ENCODE results near the gene OARD1. TPM values are rescaled to one million over a fixed set of nuclear protein-coding genes. Genes with fewer than 3 reads are reported as not detected.

Gene OARD1
- total RNA-seq, 1 experiment from 2014 or later = 35.0 TPM

GRCh38 chr6:41051873-41052272 is 20.3 kb downstream of the OARD1 start:
- Histone ChIP-seq H4K20me1 (ENCODE audit: insufficient read depth) (no peaks in the 10 kb centered on the region), H3K79me2 (ENCODE audit: low read depth) (no peaks in the 10 kb centered on the region), H3K36me3 (ENCODE audit: low read depth) (no peaks in the 10 kb centered on the region), H3K9me3 (ENCODE audit: insufficient read depth, low read depth) (no peaks in the 10 kb centered on the region), H3K4me2 (no peak overlapping the region), H3K4me1 (replicated peaks; ENCODE audit: insufficient read depth) (no peaks in the 10 kb centered on the region), H3K9me2 (ENCODE audit: insufficient read depth) (no peaks in the 10 kb centered on the region), H3K27ac (no peak overlapping the region), H2AFZ (no peak overlapping the region), H3F3A (ENCODE audit: insufficient read depth, low read depth) (no peaks in the 10 kb centered on the region), H3K27me3 (ENCODE audit: insufficient read depth, low read depth) (no peaks in the 10 kb centered on the region), H3K4me3 (no peak overlapping the region)
- no TSS peak for BruUV-seq (replicated peaks)
- intact Hi-C loops (cut with micrococcal nuclease; ENCODE audit: unreplicated experiment) = no loop called here
- DNase-seq = no peak
- ChIA-PET POLR2A (ENCODE audit: unreplicated experiment) (no interaction called here), CTCF (no interaction called here)
- TF ChIP-seq CTCF (conservative IDR thresholded peaks at IDR 0.05) (no peak), EZH2 (IDR thresholded peaks at IDR 0.05; ENCODE audit: low read depth) (no peak)

- Histone ChIP-seq H3K27ac (no peak overlapping the region), H2AFZ (no peak overlapping the region), H3K9me3 (ENCODE audit: insufficient read depth, low read depth) (no peaks in the 10 kb centered on the region), H3K79me2 (ENCODE audit: low read depth) (no peaks in the 10 kb centered on the region), H3F3A (ENCODE audit: insufficient read depth, low read depth) (no peaks in the 10 kb centered on the region), H3K4me3 (no peak overlapping the region), H4K20me1 (ENCODE audit: insufficient read depth) (no peaks in the 10 kb centered on the region), H3K4me1 (replicated peaks; ENCODE audit: insufficient read depth) (no peaks in the 10 kb centered on the region), H3K9me2 (ENCODE audit: insufficient read depth) (no peaks in the 10 kb centered on the region), H3K27me3 (ENCODE audit: insufficient read depth, low read depth) (no peaks in the 10 kb centered on the region), H3K36me3 (ENCODE audit: low read depth) (no peaks in the 10 kb centered on the region), H3K4me2 (no peak overlapping the region)
- intact Hi-C loops (cut with micrococcal nuclease; ENCODE audit: unreplicated experiment) = no loop called here
- POLR2A ChIA-PET (ENCODE audit: unreplicated experiment) = no interaction called here
- no peak for DNase-seq
- no TSS peak for BruUV-seq (replicated peaks)
- CTCF ChIA-PET = no interaction called here
- TF ChIP-seq EZH2 (IDR thresholded peaks at IDR 0.05; ENCODE audit: low read depth) = no peak
- no peak for TF ChIP-seq CTCF (conservative IDR thresholded peaks at IDR 0.05)
Measured at GRCh38 chr6:41050536-41050935, 21.6 kb downstream of the OARD1 start.

- intact Hi-C loops (cut with micrococcal nuclease; ENCODE audit: unreplicated experiment) = no loop called here
- TF ChIP-seq CTCF (conservative IDR thresholded peaks at IDR 0.05) (no peak), EZH2 (IDR thresholded peaks at IDR 0.05; ENCODE audit: low read depth) (no peak)
- H3K9me3 ChIP-seq (ENCODE audit: insufficient read depth, low read depth) = no peaks in the 10 kb centered on the region
- no peak overlapping the region for H2AFZ ChIP-seq
- no peak for DNase-seq
- no peak overlapping the region for H3K4me3 ChIP-seq
- ChIA-PET CTCF (interaction anchor here (1.5 kb wide), 1 partner anchor 11 kb away, joined by 3 read pairs; the partner anchor contains the start of gene UNC5CL), POLR2A (ENCODE audit: unreplicated experiment) (no interaction called here)
- H3F3A ChIP-seq (ENCODE audit: insufficient read depth, low read depth) = no peaks in the 10 kb centered on the region
- BruUV-seq (replicated peaks) = no TSS peak
- H3K4me2 ChIP-seq = no peak overlapping the region
- H3K36me3 ChIP-seq (ENCODE audit: low read depth) = no peaks in the 10 kb centered on the region
- H3K79me2 ChIP-seq (ENCODE audit: low read depth) = no peaks in the 10 kb centered on the region
- no peaks in the 10 kb centered on the region for H3K27me3 ChIP-seq (ENCODE audit: insufficient read depth, low read depth)
- H3K4me1 ChIP-seq (replicated peaks; ENCODE audit: insufficient read depth) = no peaks in the 10 kb centered on the region
- H3K9me2 ChIP-seq (ENCODE audit: insufficient read depth) = no peaks in the 10 kb centered on the region
- H4K20me1 ChIP-seq (ENCODE audit: insufficient read depth) = no peaks in the 10 kb centered on the region
- H3K27ac ChIP-seq = no peak overlapping the region
Measured at GRCh38 chr6:41049955-41050354, 22.2 kb downstream of the OARD1 start.

Measured in PC-9 (cell line).